T-cell (primary cell): ENCODE measurements around the gene ISLR. TPM values are rescaled to one million over a fixed set of nuclear protein-coding genes. Genes with fewer than 3 reads are reported as not detected.

Source experiments
- ATAC-seq, 4 experiments: fragments of 200-7000 bp in 3 of 4; fragments of 150-1000 bp in 1 of 4; cut with Tn5 transposase; replicated peaks in 1 of 4; 1 replicate in 3 of 4; 2 replicates in 1 of 4; pipeline ENCODE4 v1.10.0; 2021; ENCODE audit warnings: moderate library complexity in 3 of 4, mild to moderate bottlenecking in 2 of 4, moderate number of reproducible peaks in 1 of 4
- CTCF ChIA-PET, 2 donors: fragments of 300-600 bp; sonication (Branson Sonifier 250); formaldehyde crosslinking; loops; one replicate each; lab custom pipeline; 2022; ENCODE audit warnings: antibody characterized with exemption in 2 of 2; lab: Charles Lee
- POLR2A ChIA-PET, 2 donors: fragments of 300-600 bp; sonication (Branson Sonifier 250); formaldehyde crosslinking; loops; one replicate each; lab custom pipeline; 2022; ENCODE audit warnings: antibody characterized with exemption in 2 of 2; lab: Charles Lee
- DNase-seq, 35 experiments: peaks; one replicate each; pipeline versions ENCODE4 v3.0.0 to v3.0.0-alpha.2; 2013 to 2023
- H3K27ac ChIP-seq: one replicate; pipeline ENCODE4 v1.5.1; 2013; ENCODE audit warnings: low read length
- H3K27me3 ChIP-seq, 2 experiments: replicated peaks in 1 of 2; 1 replicate in 1 of 2; 2 replicates in 1 of 2; pipeline versions ENCODE4 v1.6.1 to v1.7.0; 2013; ENCODE audit warnings: low read length in 1 of 2, mixed read lengths in 1 of 2; ENCODE audit not compliant: control insufficient read depth in 2 of 2, insufficient read depth in 2 of 2; ENCODE audit errors: extremely low read depth in 1 of 2
- H3K36me3 ChIP-seq, 2 donors: 1 replicate in 1 of 2; 2 replicates in 1 of 2; pipeline versions ENCODE4 v1.6.1 to v1.7.0; 2013; ENCODE audit warnings: low read length in 1 of 2; ENCODE audit not compliant: control insufficient read depth in 2 of 2, insufficient read depth in 1 of 2; ENCODE audit errors: extremely low read depth in 1 of 2
- H3K4me1 ChIP-seq, 2 experiments: 1 replicate in 1 of 2; 2 replicates in 1 of 2; pipeline versions ENCODE4 v1.6.1 to v1.7.0; 2013; ENCODE audit warnings: low read length in 2 of 2, mixed read lengths in 1 of 2; ENCODE audit not compliant: insufficient read depth in 2 of 2, control insufficient read depth in 1 of 2; ENCODE audit errors: extremely low read depth in 1 of 2
- H3K4me3 ChIP-seq, 2 donors: 1 replicate in 1 of 2; 2 replicates in 1 of 2; pipeline versions ENCODE4 v1.5.1 to v1.7.0; 2013; ENCODE audit warnings: mild to moderate bottlenecking in 2 of 2, low read length in 1 of 2, moderate library complexity in 1 of 2; ENCODE audit not compliant: control insufficient read depth in 1 of 2; ENCODE audit errors: extremely low read depth in 1 of 2
- H3K9me3 ChIP-seq: 2 replicates; pipeline ENCODE4 v1.7.0; 2013
- H3K27ac Mint-ChIP-seq, 2 donors: one replicate each; pipeline ENCODE4 v1.8.0; 2020 to 2021; ENCODE audit warnings: mild to moderate bottlenecking in 2 of 2, mixed read lengths in 2 of 2
- H3K27me3 Mint-ChIP-seq, 2 donors: one replicate each; pipeline ENCODE4 v1.8.0; 2021 to 2022; ENCODE audit warnings: mixed read lengths in 2 of 2
- H3K36me3 Mint-ChIP-seq: one replicate; pipeline ENCODE4 v1.8.0; 2021; ENCODE audit warnings: mixed read lengths
- H3K4me1 Mint-ChIP-seq, 3 donors: one replicate each; pipeline ENCODE4 v1.8.0; 2020 to 2022; ENCODE audit warnings: mixed read lengths in 3 of 3, mild to moderate bottlenecking in 1 of 3
- H3K4me3 Mint-ChIP-seq, 3 donors: one replicate each; pipeline ENCODE4 v1.8.0; 2020 to 2022; ENCODE audit warnings: mild to moderate bottlenecking in 3 of 3, mixed read lengths in 3 of 3, moderate library complexity in 3 of 3
- H3K9me3 Mint-ChIP-seq, 3 donors: one replicate each; pipeline ENCODE4 v1.8.0; 2020 to 2022; ENCODE audit warnings: mixed read lengths in 3 of 3
- WGBS: methylation state at CpG from one replicate; pipeline ENCODE4 v1.1.5; 2013; ENCODE audit warnings: missing lambda C conversion rate; ENCODE audit not compliant: insufficient coverage; 5-methylcytosine and 5-hydroxymethylcytosine counted together
- total RNA-seq, 35 experiments: library from RNA in 6 of 35; stranded (reverse) in 6 of 35; fragments of 120-200 nt in 1 of 35; gene quantifications; one replicate each; pipeline versions ENCODE4 v1.2.1 to v1.2.4 and lab custom pipeline; 2013 to 2026

Gene ISLR
- total RNA-seq, 5 donors from 2014 or later (not counting 1 experiment from before 2014, with no cell fraction given), result 0.12 TPM; not detected in 4

GRCh38 chr15:74147051-74147450 lies 26.5 kb upstream of the ISLR start:
- H3K36me3 Mint-ChIP-seq, result no peaks in the 10 kb centered on the region
- no peak overlapping the region for H3K27ac Mint-ChIP-seq
- Histone ChIP-seq H3K4me1 (no peaks in the 10 kb centered on the region), H3K27ac (no peak overlapping the region), H3K27me3 (peaks cover 0 to 19% of the 10 kb centered on the region in 2 experiments), H3K9me3 (no peaks in the 10 kb centered on the region), H3K4me3 (no peak overlapping the region), H3K36me3 (no peaks in the 10 kb centered on the region)
- whole genome bisulfite sequencing, result no CpG with 5 or more reads among the region's 2 CpGs
- no peak for DNase-seq
- no peak for ATAC-seq
- POLR2A ChIA-PET, result interaction anchor here in 1 of 2 donors (0.7 kb wide), 1 partner anchor 24 kb away, joined by 3 read pairs; no protein-coding TSS in a partner anchor
- no peaks in the 10 kb centered on the region for H3K4me1 Mint-ChIP-seq
- no peak overlapping the region for H3K4me3 Mint-ChIP-seq
- H3K27me3 Mint-ChIP-seq, result peaks cover 27 to 51% of the 10 kb centered on the region in 2 donors
- CTCF ChIA-PET, result no interaction called here
- peaks cover 0 to 8% (median 4%) of the 10 kb centered on the region in 3 donors for H3K9me3 Mint-ChIP-seq

- Histone ChIP-seq H3K27me3 (peaks cover 0 to 22% of the 10 kb centered on the region in 2 experiments), H3K9me3 (no peaks in the 10 kb centered on the region), H3K4me3 (no peak overlapping the region), H3K27ac (no peak overlapping the region), H3K4me1 (peaks cover 0 to 4% of the 10 kb centered on the region in 2 experiments), H3K36me3 (no peaks in the 10 kb centered on the region)
- Mint-ChIP-seq H3K9me3 (no peaks in the 10 kb centered on the region), H3K27me3 (peaks cover 23 to 35% of the 10 kb centered on the region in 2 donors), H3K4me3 (no peak overlapping the region), H3K27ac (no peak overlapping the region), H3K36me3 (no peaks in the 10 kb centered on the region), H3K4me1 (peaks cover 0 to 5% (median 4%) of the 10 kb centered on the region in 3 donors)
- no peak for ATAC-seq
- WGBS, result 100% methylated on average over 3 of the region's 14 CpGs
- ChIA-PET POLR2A (no interaction called here), CTCF (no interaction called here)
- no peak for DNase-seq
Measured at GRCh38 chr15:74155766-74156417, 17.6 kb upstream of the ISLR start.

GRCh38 chr15:74156678-74157411 lies 16.7 kb upstream of the ISLR start:
- ATAC-seq, result peak in 2 of 4 experiments; percentile 48 to 72
- Histone ChIP-seq H3K27ac (no peak overlapping the region), H3K27me3 (peaks cover 0 to 19% of the 10 kb centered on the region in 2 experiments), H3K4me3 (no peak overlapping the region), H3K9me3 (no peaks in the 10 kb centered on the region), H3K36me3 (no peaks in the 10 kb centered on the region), H3K4me1 (peaks cover 0 to 4% of the 10 kb centered on the region in 2 experiments)
- Mint-ChIP-seq H3K36me3 (no peaks in the 10 kb centered on the region), H3K4me1 (peaks cover 0 to 5% (median 4%) of the 10 kb centered on the region in 3 donors), H3K27me3 (peaks cover 23 to 29% of the 10 kb centered on the region in 2 donors), H3K9me3 (no peaks in the 10 kb centered on the region), H3K27ac (no peak overlapping the region), H3K4me3 (no peak overlapping the region)
- ChIA-PET CTCF (interaction anchor here in 1 of 2 donors (0.6 kb wide), 1 partner anchor 155 kb away, joined by 3 read pairs; no protein-coding TSS in a partner anchor), POLR2A (no interaction called here)
- 25% methylated on average over 7 of the region's 7 CpGs for WGBS
- no peak for DNase-seq

GRCh38 chr15:74157868-74158827 lies 15.4 kb upstream of the ISLR start:
- ATAC-seq (no peak), DNase-seq (no peak)
- ChIA-PET CTCF (no interaction called here), POLR2A (no interaction called here)
- Histone ChIP-seq H3K27ac (no peak overlapping the region), H3K27me3 (peaks cover 0 to 26% of the 10 kb centered on the region in 2 experiments), H3K4me1 (peaks cover 0 to 4% of the 10 kb centered on the region in 2 experiments), H3K9me3 (no peaks in the 10 kb centered on the region), H3K36me3 (no peaks in the 10 kb centered on the region), H3K4me3 (no peak overlapping the region)
- no peaks in the 10 kb centered on the region for H3K36me3 Mint-ChIP-seq
- peaks cover 0 to 5% (median 4%) of the 10 kb centered on the region in 3 donors for H3K4me1 Mint-ChIP-seq
- WGBS, result 100% methylated on average over 1 of the region's 9 CpGs
- H3K27ac Mint-ChIP-seq, result no peak overlapping the region
- no peak overlapping the region for H3K4me3 Mint-ChIP-seq
- no peaks in the 10 kb centered on the region for H3K9me3 Mint-ChIP-seq
- H3K27me3 Mint-ChIP-seq, result peaks cover 30 to 32% of the 10 kb centered on the region in 2 donors

- peaks cover 29 to 34% of the 10 kb centered on the region in 2 donors for H3K27me3 Mint-ChIP-seq
- CTCF ChIA-PET, result no interaction called here
- no CpG with 5 or more reads among the region's 5 CpGs for WGBS
Measured at GRCh38 chr15:74158855-74159650, 14.5 kb upstream of the ISLR start.

More at GRCh38 chr15:74158855-74159650, 14.5 kb upstream of the ISLR start:
- H3K36me3 ChIP-seq, result no peaks in the 10 kb centered on the region
- no peaks in the 10 kb centered on the region for H3K9me3 ChIP-seq
- H3K27ac Mint-ChIP-seq, result no peak overlapping the region
- H3K27me3 ChIP-seq, result peaks cover 0 to 24% of the 10 kb centered on the region in 2 experiments
- DNase-seq, result no peak
- H3K4me1 Mint-ChIP-seq, result peaks cover 0 to 5% (median 4%) of the 10 kb centered on the region in 3 donors
- no peak for ATAC-seq
- no peaks in the 10 kb centered on the region for H3K9me3 Mint-ChIP-seq
- H3K4me1 ChIP-seq, result peaks cover 0 to 4% of the 10 kb centered on the region in 2 experiments
- H3K36me3 Mint-ChIP-seq, result no peaks in the 10 kb centered on the region
- no peak overlapping the region for H3K4me3 Mint-ChIP-seq
- POLR2A ChIA-PET, result no interaction called here
- H3K27ac ChIP-seq, result no peak overlapping the region
- H3K4me3 ChIP-seq, result no peak overlapping the region
